IMR-90 (cell line): ENCODE measurements around the gene CNTN4. TPM values are rescaled to one million over a fixed set of nuclear protein-coding genes. Genes with fewer than 3 reads are reported as not detected.

Experiments
- ATAC-seq: fragments of 200-7000 bp; cut with Tn5 transposase; 2 replicates; pipeline ENCODE4 v1.9.1; 2020; ENCODE audit warnings: low read depth, mild to moderate bottlenecking, moderate library complexity
- BruUV-seq: library from RNA; stranded (reverse); fragments of 400-500 nt; replicated peaks from 2 replicates; lab custom pipeline; 2021; lab: Mats Ljungman, UMichigan
- CTCF ChIA-PET: fragments of 300-600 bp; formaldehyde crosslinking; extraction: SDS; loops from one replicate; lab custom pipeline; 2021; ENCODE audit warnings: antibody characterized with exemption; lab: Yijun Ruan, JAX
- POLR2A ChIA-PET: fragments of 300-600 bp; sonication (Branson Sonifier 250); formaldehyde crosslinking; loops from one replicate; lab custom pipeline; 2022; ENCODE audit warnings: antibody characterized with exemption; ENCODE audit not compliant: unreplicated experiment; lab: Charles Lee
- DNase-seq: peaks from one replicate; pipeline ENCODE4 v3.0.0; 2013
- H2AFZ ChIP-seq: replicated peaks from 2 replicates; pipeline ENCODE3; 2013; ENCODE audit warnings: low read length, mild to moderate bottlenecking; ENCODE audit not compliant: poor library complexity
- H2AK5ac ChIP-seq: 2 replicates; pipeline ENCODE4 v1.6.1; 2013; ENCODE audit warnings: low read depth, low read length, inconsistent platforms
- H2AK9ac ChIP-seq: replicated peaks from 2 replicates; pipeline ENCODE3; 2013; ENCODE audit warnings: mild to moderate bottlenecking, low read depth, low read length, moderate library complexity; ENCODE audit not compliant: poor library complexity
- H2BK120ac ChIP-seq: 2 replicates; pipeline ENCODE4 v1.6.1; 2013; ENCODE audit warnings: low read depth, low read length, inconsistent platforms
- H2BK15ac ChIP-seq: 3 replicates; pipeline ENCODE4 v1.6.1; 2013; ENCODE audit warnings: low read depth, low read length, inconsistent platforms
- H2BK20ac ChIP-seq: 2 replicates; pipeline ENCODE4 v1.6.1; 2013; ENCODE audit warnings: low read depth, mild to moderate bottlenecking, inconsistent platforms, low read length, moderate library complexity
- H2BK5ac ChIP-seq: 2 replicates; pipeline ENCODE4 v1.6.1; 2013; ENCODE audit warnings: mild to moderate bottlenecking, low read depth, low read length, inconsistent platforms; ENCODE audit not compliant: poor library complexity, severe bottlenecking
- H3K14ac ChIP-seq: replicated peaks from 2 replicates; pipeline ENCODE4 v1.6.1; 2013; ENCODE audit warnings: low read depth, low read length, inconsistent platforms
- H3K18ac ChIP-seq: 2 replicates; pipeline ENCODE4 v1.6.1; 2013; ENCODE audit warnings: low read depth, low read length, control low read depth
- H3K23ac ChIP-seq: 2 replicates; pipeline ENCODE4 v1.6.1; 2013; ENCODE audit warnings: low read depth, low read length, inconsistent platforms
- H3K27ac ChIP-seq: 2 replicates; pipeline ENCODE4 v1.5.1; 2013; ENCODE audit warnings: mild to moderate bottlenecking, control low read depth, low read length; ENCODE audit not compliant: insufficient read depth
- H3K27me3 ChIP-seq: 2 replicates; pipeline ENCODE4 v1.6.1; 2013; ENCODE audit warnings: low read length; ENCODE audit not compliant: control insufficient read depth, insufficient read depth
- H3K36me3 ChIP-seq: 2 replicates; pipeline ENCODE4 v1.6.1; 2013; ENCODE audit warnings: low read length, mixed read lengths; ENCODE audit not compliant: control insufficient read depth, insufficient read depth
- H3K4ac ChIP-seq: 2 replicates; pipeline ENCODE4 v1.6.1; 2013; ENCODE audit warnings: low read depth, low read length, inconsistent platforms
- H3K4me1 ChIP-seq: 2 replicates; pipeline ENCODE4 v1.6.1; 2013; ENCODE audit warnings: low read length, mixed read lengths; ENCODE audit not compliant: control insufficient read depth, insufficient read depth
- H3K4me2 ChIP-seq: 2 replicates; pipeline ENCODE4 v1.6.1; 2013; ENCODE audit warnings: low read depth, mild to moderate bottlenecking, control low read depth, low read length, moderate library complexity
- H3K4me3 ChIP-seq: 2 replicates; pipeline ENCODE4 v1.5.1; 2013; ENCODE audit warnings: low read depth, mild to moderate bottlenecking, control low read depth, low read length, moderate library complexity; ENCODE audit not compliant: insufficient read depth
- H3K56ac ChIP-seq: 2 replicates; pipeline ENCODE4 v1.6.1; 2013; ENCODE audit warnings: low read length, inconsistent platforms; ENCODE audit not compliant: insufficient read depth; ENCODE audit errors: extremely low read depth
- H3K79me1 ChIP-seq, 2 experiments: 2 replicates each; pipeline ENCODE4 v1.6.1; 2013; ENCODE audit warnings: low read length in 2 of 2, inconsistent platforms in 1 of 2, low read depth in 1 of 2
- H3K9ac ChIP-seq: 2 replicates; pipeline ENCODE4 v1.6.1; 2013; ENCODE audit warnings: low read depth, low read length, control low read depth
- H3K9me1 ChIP-seq: 2 replicates; pipeline ENCODE4 v1.6.1; 2013; ENCODE audit warnings: low read length, inconsistent platforms; ENCODE audit not compliant: insufficient read depth
- H3K9me3 ChIP-seq: 2 replicates; pipeline ENCODE4 v1.6.1; 2013; ENCODE audit warnings: low read length; ENCODE audit not compliant: control insufficient read depth, insufficient read depth
- H4K20me1 ChIP-seq: 2 replicates; pipeline ENCODE4 v1.6.1; 2013; ENCODE audit warnings: low read length, inconsistent platforms; ENCODE audit not compliant: insufficient read depth
- H4K5ac ChIP-seq: 2 replicates; pipeline ENCODE4 v1.6.1; 2013; ENCODE audit warnings: mild to moderate bottlenecking, low read depth, low read length, control low read depth
- H4K8ac ChIP-seq, 2 experiments: 2 replicates each; pipeline ENCODE4 v1.6.1; 2013; ENCODE audit warnings: low read depth in 2 of 2, low read length in 2 of 2, control low read depth in 1 of 2, inconsistent platforms in 1 of 2
- H4K91ac ChIP-seq: 2 replicates; pipeline ENCODE4 v1.6.1; 2013; ENCODE audit warnings: low read depth, low read length, inconsistent platforms; ENCODE audit not compliant: insufficient read depth
- BHLHE40 ChIP-seq: fragments of 150-350 bp; IDR thresholded peaks from 2 replicates; pipeline ENCODE4 v1.6.1; 2016; ENCODE audit warnings: mild to moderate bottlenecking, low read depth, low read length
- CEBPB ChIP-seq: IDR thresholded peaks from 2 replicates; pipeline ENCODE4 v1.6.1; 2012; ENCODE audit warnings: low read depth, low read length, improper control_type of control experiment
- CHD1 ChIP-seq: IDR thresholded peaks from 2 replicates; pipeline ENCODE4 v1.6.1; 2012; ENCODE audit warnings: low read depth, low read length, improper control_type of control experiment
- CTCF ChIP-seq: conservative IDR thresholded peaks from 2 replicates; pipeline ENCODE4 v1.5.1; 2012; ENCODE audit warnings: mild to moderate bottlenecking, low read depth, low read length, improper control_type of control experiment
- ELK1 ChIP-seq: fragments of 150-350 bp; IDR thresholded peaks from 2 replicates; pipeline ENCODE4 v1.6.1; 2016; ENCODE audit warnings: low read depth, mild to moderate bottlenecking, low read length, moderate library complexity, borderline replicate concordance
- FOS ChIP-seq: fragments of 150-350 bp; IDR thresholded peaks from 2 replicates; pipeline ENCODE4 v1.6.1; 2016; ENCODE audit warnings: low read depth, low read length
- MAFK ChIP-seq: IDR thresholded peaks from 2 replicates; pipeline ENCODE4 v1.6.1; 2012; ENCODE audit warnings: low read depth, low read length, improper control_type of control experiment
- MAZ ChIP-seq: IDR thresholded peaks from 2 replicates; pipeline ENCODE4 v1.6.1; 2012; ENCODE audit warnings: low read depth, mild to moderate bottlenecking, low read length, improper control_type of control experiment, moderate library complexity, borderline replicate concordance
- MXI1 ChIP-seq: IDR thresholded peaks from 2 replicates; pipeline ENCODE4 v1.6.1; 2012; ENCODE audit warnings: low read depth, mild to moderate bottlenecking, low read length, moderate library complexity, borderline replicate concordance
- NFE2L2 ChIP-seq: fragments of 150-350 bp; IDR thresholded peaks from 2 replicates; pipeline ENCODE4 v1.6.1; 2016; ENCODE audit warnings: low read depth, mild to moderate bottlenecking, low read length
- POLR2A ChIP-seq: IDR thresholded peaks from 2 replicates; pipeline ENCODE4 v1.6.1; 2012; ENCODE audit warnings: mild to moderate bottlenecking, low read depth, low read length
- RAD21 ChIP-seq: IDR thresholded peaks from 2 replicates; pipeline ENCODE4 v1.6.1; 2012; ENCODE audit warnings: low read length, improper control_type of control experiment
- RCOR1 ChIP-seq: IDR thresholded peaks from 2 replicates; pipeline ENCODE4 v1.6.1; 2012; ENCODE audit warnings: mild to moderate bottlenecking, low read length, improper control_type of control experiment; ENCODE audit not compliant: insufficient replicate concordance
- RFX5 ChIP-seq: IDR thresholded peaks from 2 replicates; pipeline ENCODE4 v1.8.0; 2012; ENCODE audit warnings: low read depth, mild to moderate bottlenecking, low read length, moderate library complexity
- SMC3 ChIP-seq: fragments of 150-350 bp; IDR thresholded peaks from 2 replicates; pipeline ENCODE4 v1.6.1; 2016; ENCODE audit warnings: low read depth, mild to moderate bottlenecking, antibody characterized with exemption, low read length, moderate library complexity
- dilution Hi-C: fragments of 300-500 bp; cut with HindIII; formaldehyde crosslinking; loops from one replicate; pipeline ENCODE4 v1.14.3; 2018; ENCODE audit warnings: low sequenced_read_pairs; ENCODE audit not compliant: unreplicated experiment
- in situ Hi-C: fragments of 300-500 bp; cut with MboI; formaldehyde crosslinking; loops from 3 replicates; pipeline ENCODE4 v1.14.3; 2019; ENCODE audit warnings: low sequenced_read_pairs, inconsistent platforms, mixed read lengths
- intact Hi-C: fragments of 100-400 bp; cut with micrococcal nuclease; formaldehyde crosslinking; loops from 2 replicates; pipeline ENCODE4 v1.10.0; 2022
- polyA plus RNA-seq, 3 experiments: library from polyadenylated mRNA; depleted of rRNA; stranded (reverse); fragments of >200 nt; gene quantifications; 2 replicates each; pipeline ENCODE4 v1.2.3, GENCODE V29; 2012; ENCODE audit warnings: low replicate concordance in 1 of 3
- total RNA-seq: library from RNA; depleted of rRNA; stranded (reverse); fragments of >200 nt; gene quantifications from 2 replicates; pipeline ENCODE4 v1.2.3, GENCODE V29; 2012
- TF ChIP-seq, protein P1 (sequence below): fragments of 150-350 bp; IDR thresholded peaks from 2 replicates; pipeline ENCODE4 v1.6.1; 2017; ENCODE audit warnings: mild to moderate bottlenecking, antibody characterized with exemption, low read length, low read depth

The CNTN4 gene
- total and polyA plus RNA-seq, 2 of the 4 experiments (the other 2 are of a cell fraction), result under 0.01 TPM; not detected in 1

- H3K4me2 ChIP-seq, result no peak overlapping the region
- TF ChIP-seq NFE2L2 (no peak), SMC3 (no peak), CHD1 (no peak), POLR2A (no peak), RFX5 (no peak), CEBPB (no peak), MAZ (no peak), CTCF (no peak), ELK1 (no peak), RAD21 (no peak), MAFK (no peak), RCOR1 (no peak), FOS (no peak), MXI1 (no peak), BHLHE40 (no peak)
- TF ChIP-seq, protein P1, sequence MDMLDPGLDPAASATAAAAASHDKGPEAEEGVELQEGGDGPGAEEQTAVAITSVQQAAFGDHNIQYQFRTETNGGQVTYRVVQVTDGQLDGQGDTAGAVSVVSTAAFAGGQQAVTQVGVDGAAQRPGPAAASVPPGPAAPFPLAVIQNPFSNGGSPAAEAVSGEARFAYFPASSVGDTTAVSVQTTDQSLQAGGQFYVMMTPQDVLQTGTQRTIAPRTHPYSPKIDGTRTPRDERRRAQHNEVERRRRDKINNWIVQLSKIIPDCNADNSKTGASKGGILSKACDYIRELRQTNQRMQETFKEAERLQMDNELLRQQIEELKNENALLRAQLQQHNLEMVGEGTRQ, result no peak
Measured at GRCh38 chr3:2615080-2615479, 516.4 kb downstream of the CNTN4 start.

More at GRCh38 chr3:2615080-2615479, 516.4 kb downstream of the CNTN4 start:
- CTCF ChIA-PET, result no interaction called here
- BruUV-seq, result no TSS peak
- ATAC-seq, result no peak
- no peak overlapping the region for H4K8ac ChIP-seq
- H3K23ac ChIP-seq, result no peak overlapping the region
- H3K27ac ChIP-seq, result no peak overlapping the region
- no peak overlapping the region for H3K14ac ChIP-seq
- H2BK5ac ChIP-seq, result no peak overlapping the region
- no peaks in the 10 kb centered on the region for H3K79me1 ChIP-seq
- no peak for DNase-seq
- in situ Hi-C loops, result no loop called here
- no peak overlapping the region for H3K4me3 ChIP-seq
- H3K36me3 ChIP-seq, result no peaks in the 10 kb centered on the region
- H4K20me1 ChIP-seq, result no peaks in the 10 kb centered on the region
- dilution Hi-C loops, result no loop called here
- no peak overlapping the region for H3K9ac ChIP-seq
- H4K91ac ChIP-seq, result no peak overlapping the region
- no peak overlapping the region for H3K4ac ChIP-seq
- H3K9me1 ChIP-seq, result no peaks in the 10 kb centered on the region
- H3K27me3 ChIP-seq, result no peaks in the 10 kb centered on the region
- POLR2A ChIA-PET, result no interaction called here
- no peak overlapping the region for H2AK9ac ChIP-seq
- no peak overlapping the region for H2BK120ac ChIP-seq
- H3K18ac ChIP-seq, result no peak overlapping the region
- no peak overlapping the region for H3K56ac ChIP-seq
- H2AFZ ChIP-seq, result no peak overlapping the region
- no peak overlapping the region for H2AK5ac ChIP-seq
- no peaks in the 10 kb centered on the region for H3K9me3 ChIP-seq
- intact Hi-C loops, result no loop called here
- no peak overlapping the region for H2BK15ac ChIP-seq
- no peak overlapping the region for H4K5ac ChIP-seq
- H2BK20ac ChIP-seq, result no peak overlapping the region
- no peaks in the 10 kb centered on the region for H3K4me1 ChIP-seq
